Aorta (tissue), 5 donors: ENCODE results near the gene MBD3. TPM values are rescaled to one million over a fixed set of nuclear protein-coding genes. Genes with fewer than 3 reads are reported as not detected.

Experiments used
- ATAC-seq: fragments of 200-7000 bp; cut with Tn5 transposase; one replicate; pipeline ENCODE4 v1.9.1; 2022; ENCODE audit warnings: moderate library complexity; ENCODE audit not compliant: low FRiP score
- DNase-seq, 2 donors: peaks; one replicate each; pipeline ENCODE4 v3.0.0-alpha.2; 2020
- H3K27ac ChIP-seq, 2 donors: one replicate each; pipeline ENCODE4 v1.5.1; 2013; ENCODE audit warnings: low read length in 2 of 2, mild to moderate bottlenecking in 2 of 2, moderate library complexity in 2 of 2, control low read depth in 1 of 2, inconsistent platforms in 1 of 2, low read depth in 1 of 2
- H3K27me3 ChIP-seq, 2 donors: one replicate each; pipeline ENCODE4 v1.6.1; 2013; ENCODE audit warnings: control low read depth in 1 of 2, low read length in 1 of 2, mild to moderate bottlenecking in 1 of 2, moderate library complexity in 1 of 2; ENCODE audit not compliant: insufficient read depth in 2 of 2, control insufficient read depth in 1 of 2
- H3K36me3 ChIP-seq, 2 donors: one replicate each; pipeline ENCODE4 v1.6.1; 2013; ENCODE audit warnings: control low read depth in 1 of 2, low read length in 1 of 2, mild to moderate bottlenecking in 1 of 2; ENCODE audit not compliant: insufficient read depth in 2 of 2, control insufficient read depth in 1 of 2
- H3K4me1 ChIP-seq, 2 donors: one replicate each; pipeline ENCODE4 v1.6.1; 2013; ENCODE audit warnings: low read length in 2 of 2, control low read depth in 1 of 2, mild to moderate bottlenecking in 1 of 2, moderate library complexity in 1 of 2; ENCODE audit not compliant: insufficient read depth in 2 of 2, control insufficient read depth in 1 of 2
- H3K4me3 ChIP-seq, 2 donors: one replicate each; pipeline ENCODE4 v1.5.1; 2013; ENCODE audit warnings: low read length in 2 of 2, control low read depth in 1 of 2, mild to moderate bottlenecking in 1 of 2
- H3K9me3 ChIP-seq: one replicate; pipeline ENCODE4 v1.6.1; 2013; ENCODE audit warnings: mild to moderate bottlenecking, low read length; ENCODE audit not compliant: control insufficient read depth
- WGBS, 2 donors: extraction: QIAGEN DNeasy Blood & Tissue Kit; methylation state at CpG; one replicate each; pipeline ENCODE4 v1.1.7; 2013; 5-methylcytosine and 5-hydroxymethylcytosine counted together
- intact Hi-C, 2 donors: fragments of 100-400 bp; cut with DNase I; formaldehyde crosslinking; loops; one replicate each; pipeline versions ENCODE4 v1.14.2 to v1.15.0; 2022
- polyA plus RNA-seq, 2 donors: library from polyadenylated mRNA; stranded (reverse); fragments of 200-250 nt; gene quantifications; one replicate each; pipeline ENCODE4 v1.2.3, GENCODE V29; 2013
- total RNA-seq, 2 donors: library from RNA; stranded (reverse); fragmentation: NEBNext Ultra II Directional; extraction: Animal tissue kit (Norgen Biotek cat#: 25700); gene quantifications; one replicate each; pipeline ENCODE4 v1.2.1, GENCODE V29; 2021
- donor health status: healthy with polysubstance abuse.
- donor health status: Bipolar disorder and iron deficiency.
- donor health status: DM: no; HTN: no; CAD: no.
- donor health status: DM: no; HTN: no; CAD: no.
- donor health status: DM: yes; HTN: yes; CAD: no.

The MBD3 gene
- total and polyA plus RNA-seq, 4 donors, result 37.6 to 106 (median 62.1) TPM

GRCh38 chr19:1525343-1525742 lies 67.3 kb downstream of the MBD3 start:
- Histone ChIP-seq H3K9me3 (no peaks in the 10 kb centered on the region), H3K27me3 (no peaks in the 10 kb centered on the region), H3K27ac (no peak overlapping the region), H3K4me1 (no peaks in the 10 kb centered on the region), H3K36me3 (no peaks in the 10 kb centered on the region), H3K4me3 (no peak overlapping the region)
- 56% methylated on average over 31 of the region's 31 CpGs for WGBS, 2 donors
- no peak for ATAC-seq
- no peak for DNase-seq
- intact Hi-C loops, result no loop called here

GRCh38 chr19:1524972-1525325 lies 67.7 kb downstream of the MBD3 start:
- H3K27me3 ChIP-seq, result no peaks in the 10 kb centered on the region
- 56 to 63% methylated on average over 17 of the region's 17 CpGs for WGBS, 2 donors

GRCh38 chr19:1524287-1524971 lies 68.2 kb downstream of the MBD3 start:
- intact Hi-C loops, result no loop called here
- Histone ChIP-seq H3K36me3 (no peaks in the 10 kb centered on the region), H3K9me3 (no peaks in the 10 kb centered on the region), H3K27ac (no peak overlapping the region), H3K27me3 (no peaks in the 10 kb centered on the region), H3K4me3 (no peak overlapping the region), H3K4me1 (no peaks in the 10 kb centered on the region)
- DNase-seq (no peak), ATAC-seq (no peak)
- WGBS, 2 donors, result 8 to 9% methylated on average over 44 to 49 of the region's 49 CpGs

More at GRCh38 chr19:1524972-1525325, 67.7 kb downstream of the MBD3 start:
- ATAC-seq (no peak), DNase-seq (no peak)
- no peaks in the 10 kb centered on the region for H3K36me3 ChIP-seq
- H3K27ac ChIP-seq, result no peak overlapping the region
- H3K4me1 ChIP-seq, result no peaks in the 10 kb centered on the region
- no peaks in the 10 kb centered on the region for H3K9me3 ChIP-seq
- no peak overlapping the region for H3K4me3 ChIP-seq
- intact Hi-C loops, result no loop called here

Other genes starting within 250 kb of the MBD3 start
- 10 to 100 TPM; 47.7 to 47.8 TPM for gene NDUFS7, start 209.0 kb downstream of the MBD3 start, total RNA-seq
- 100 to 1,000 TPM in 1 of 2 donors, 10 to 100 TPM in 1; 72.6 to 105 TPM for gene NDUFS7, start 209.0 kb downstream of the MBD3 start, polyA plus RNA-seq
- gene GAMT, start 191.3 kb downstream of the MBD3 start, total RNA-seq, result 10 to 100 TPM in 1 of 2 donors, 1 to 10 TPM in 1; 7.9 to 16.1 TPM
- 10 to 100 TPM; 21.2 to 40.2 TPM for gene GAMT, start 191.3 kb downstream of the MBD3 start, polyA plus RNA-seq
- 10 to 100 TPM; 75.2 to 77.9 TPM for gene DAZAP1, start 185.3 kb downstream of the MBD3 start, total RNA-seq
- gene DAZAP1, start 185.3 kb downstream of the MBD3 start, polyA plus RNA-seq, result 10 to 100 TPM; 44.8 to 79.0 TPM
- 100 to 1,000 TPM; 707 to 750 TPM for gene RPS15, start 154.5 kb downstream of the MBD3 start, total RNA-seq
- 1,000 to 10,000 TPM; 2,784 to 2,878 TPM for gene RPS15, start 154.5 kb downstream of the MBD3 start, polyA plus RNA-seq
- under 1 TPM; 0.26 to 0.42 TPM for gene APC2, start 142.7 kb downstream of the MBD3 start, total RNA-seq
- under 1 TPM in 1 of 2 donors, not detected in 1; 0.03 TPM for gene APC2, start 142.7 kb downstream of the MBD3 start, polyA plus RNA-seq
- gene C19orf25, start 113.7 kb downstream of the MBD3 start, total RNA-seq, result 10 to 100 TPM; 19.7 to 26.0 TPM
- gene C19orf25, start 113.7 kb downstream of the MBD3 start, polyA plus RNA-seq, result 10 to 100 TPM; 19.0 to 33.5 TPM
- gene PCSK4, start 102.5 kb downstream of the MBD3 start, total RNA-seq, result 1 to 10 TPM in 1 of 2 donors, not detected in 1; 3.1 TPM
- gene PCSK4, start 102.5 kb downstream of the MBD3 start, polyA plus RNA-seq, result 1 to 10 TPM in 1 of 2 donors, under 1 TPM in 1; 0.75 to 6.0 TPM
- 1 to 10 TPM in 1 of 2 donors, under 1 TPM in 1; 0.71 to 1.6 TPM for gene REEP6, start 101.7 kb downstream of the MBD3 start, total RNA-seq
- 10 to 100 TPM in 1 of 2 donors, 1 to 10 TPM in 1; 2.2 to 16.5 TPM for gene REEP6, start 101.7 kb downstream of the MBD3 start, polyA plus RNA-seq
- gene ADAMTSL5, start 79.8 kb downstream of the MBD3 start, total RNA-seq, result 10 to 100 TPM in 1 of 2 donors, 1 to 10 TPM in 1; 6.2 to 18.2 TPM
- gene ADAMTSL5, start 79.8 kb downstream of the MBD3 start, polyA plus RNA-seq, result 1 to 10 TPM; 3.1 to 6.1 TPM
- gene PLK5, start 68.8 kb downstream of the MBD3 start, total RNA-seq, result not detected
- under 1 TPM in 1 of 2 donors, not detected in 1; 0.15 TPM for gene PLK5, start 68.8 kb downstream of the MBD3 start, polyA plus RNA-seq
- 10 to 100 TPM; 16.1 to 20.5 TPM for gene MEX3D, start 24.5 kb downstream of the MBD3 start, total RNA-seq
- gene MEX3D, start 24.5 kb downstream of the MBD3 start, polyA plus RNA-seq, result 1 to 10 TPM; 3.6 to 6.3 TPM
- gene UQCR11, start 12.6 kb upstream of the MBD3 start, total RNA-seq, result 100 to 1,000 TPM; 153 to 155 TPM
- 100 to 1,000 TPM; 127 to 251 TPM for gene UQCR11, start 12.6 kb upstream of the MBD3 start, polyA plus RNA-seq
- gene TCF3, start 59.8 kb upstream of the MBD3 start, total RNA-seq, result 10 to 100 TPM; 32.0 to 50.4 TPM
- 10 to 100 TPM; 23.7 to 36.2 TPM for gene TCF3, start 59.8 kb upstream of the MBD3 start, polyA plus RNA-seq
- not detected for gene ONECUT3, start 160.6 kb upstream of the MBD3 start, total RNA-seq
- under 1 TPM in 1 of 2 donors, not detected in 1; 0.03 TPM for gene ONECUT3, start 160.6 kb upstream of the MBD3 start, polyA plus RNA-seq
- 1 to 10 TPM; 1.8 to 4.7 TPM for gene ATP8B3, start 219.4 kb upstream of the MBD3 start, total RNA-seq
- under 1 TPM; 0.38 to 0.63 TPM for gene ATP8B3, start 219.4 kb upstream of the MBD3 start, polyA plus RNA-seq